Fibroblast of the conjunctiva (primary cell): ENCODE data around the gene ACTR10.

Experiments used
- DNase-seq: peaks from one replicate; pipeline ENCODE4 v3.0.0-alpha.2; 2010; ENCODE audit warnings: low read depth

The ACTR10 gene

DNA sequence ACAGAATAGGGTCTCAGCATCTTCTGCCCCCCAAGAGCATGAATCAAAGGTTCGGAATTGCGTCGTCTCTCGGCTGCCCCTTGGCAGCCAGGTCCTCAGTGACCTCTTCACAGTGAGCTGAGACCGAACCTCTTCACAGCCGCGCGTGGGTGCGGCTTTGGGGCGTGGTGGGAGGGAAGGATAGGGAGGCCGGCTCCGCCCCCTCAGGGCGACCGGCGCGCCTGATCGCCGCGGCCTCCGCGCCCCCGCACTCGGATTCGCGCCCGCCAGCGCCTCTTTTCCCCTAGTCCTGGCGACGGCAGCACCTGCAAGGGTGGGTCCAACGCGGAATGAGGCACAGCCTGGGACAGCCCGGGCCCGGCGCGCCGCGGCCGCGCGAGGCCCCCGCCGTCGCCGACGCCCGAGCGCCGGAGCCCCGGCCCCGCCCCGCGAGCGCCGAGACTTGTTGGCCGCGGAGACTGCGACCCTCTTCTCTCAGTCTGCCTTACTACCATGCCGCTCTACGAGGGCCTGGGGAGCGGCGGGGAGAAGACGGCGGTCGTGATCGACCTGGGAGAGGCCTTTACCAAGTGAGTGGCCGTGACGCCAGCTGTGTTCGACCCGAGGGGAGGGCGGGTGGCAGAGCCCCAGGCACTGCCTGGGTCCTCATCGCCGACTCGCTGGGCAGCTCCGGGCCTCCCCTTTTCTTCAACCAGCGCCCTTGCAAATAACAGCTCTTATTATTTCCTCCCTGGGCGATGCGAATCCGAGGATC lies at the start of gene ACTR10:
TSS of gene ACTR10 (plus strand) at position 424 of the 754 bp plus-strand sequence. CDS start at position 493, 69 bp downstream.
- DNase-seq: peak; percentile 41

DNA sequence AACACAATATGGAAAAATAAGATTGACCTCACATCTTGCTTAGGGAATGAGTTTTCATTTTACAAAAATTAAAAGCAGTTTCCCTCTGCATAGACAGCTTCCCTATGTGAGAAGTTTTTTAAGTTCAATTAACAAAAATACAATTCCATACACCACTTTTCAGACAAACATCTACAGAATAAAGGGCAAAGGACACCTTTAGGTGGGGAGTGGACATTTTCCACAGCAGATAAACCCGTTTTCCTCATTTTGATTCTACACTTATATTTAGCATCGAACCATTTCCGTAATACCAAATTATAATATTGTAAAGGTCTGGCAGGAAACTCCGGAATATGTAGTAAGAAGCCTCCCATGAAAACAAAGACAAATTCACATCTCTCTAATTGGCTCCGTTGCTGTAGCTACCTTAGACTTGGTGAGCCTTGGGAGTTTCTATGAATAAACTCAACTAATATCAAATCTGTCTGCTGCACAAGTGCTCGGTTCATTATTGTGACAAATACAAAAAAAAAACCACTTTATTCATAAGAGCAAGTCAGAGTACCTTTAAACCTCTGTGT lies 49.6 kb upstream of the ACTR10 start:
- DNase-seq: no peak

DNA sequence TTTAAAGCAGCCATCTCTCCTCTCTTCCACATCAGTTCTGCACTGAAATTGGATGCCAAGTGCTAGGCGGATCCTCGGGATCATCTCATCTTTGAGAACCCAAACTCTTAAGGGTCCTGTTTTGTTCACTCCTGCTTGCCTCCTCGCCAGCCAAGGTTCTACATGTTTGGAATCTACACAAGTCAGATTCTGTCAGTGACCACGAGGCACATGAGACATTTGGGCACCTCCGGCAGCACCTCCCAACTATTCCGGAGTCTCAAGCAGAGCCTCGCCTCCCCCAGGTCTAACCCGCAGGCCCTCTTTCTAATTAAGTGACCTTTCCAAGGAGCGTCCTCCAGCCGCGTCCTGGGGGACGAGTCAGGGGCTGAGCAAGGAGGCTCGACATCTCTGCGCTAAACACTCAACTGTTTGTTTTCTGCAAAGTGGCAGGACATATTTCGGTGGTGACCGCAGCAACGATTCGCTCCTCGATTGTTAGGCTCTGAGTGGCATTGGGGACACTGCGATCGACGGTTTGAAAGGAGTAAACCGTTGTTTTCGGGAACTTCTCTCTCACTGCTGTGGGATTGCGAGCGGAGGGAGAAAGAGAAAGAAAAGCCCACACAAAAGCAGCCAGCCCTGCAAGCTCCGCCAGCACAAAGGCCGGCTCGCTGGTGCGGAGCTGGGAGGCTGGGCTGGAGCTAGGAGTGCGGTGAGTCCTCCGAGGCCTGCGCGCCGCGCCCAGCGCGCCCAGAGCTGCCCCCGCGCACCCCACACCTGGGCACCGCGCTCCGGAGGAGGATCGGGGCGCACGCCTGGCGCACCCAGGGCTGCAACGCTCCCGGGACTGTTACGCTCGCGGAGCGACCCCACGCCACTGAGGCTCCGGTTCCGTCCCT lies 48.6 kb upstream of the ACTR10 start:
- DNase-seq: no peak

DNA sequence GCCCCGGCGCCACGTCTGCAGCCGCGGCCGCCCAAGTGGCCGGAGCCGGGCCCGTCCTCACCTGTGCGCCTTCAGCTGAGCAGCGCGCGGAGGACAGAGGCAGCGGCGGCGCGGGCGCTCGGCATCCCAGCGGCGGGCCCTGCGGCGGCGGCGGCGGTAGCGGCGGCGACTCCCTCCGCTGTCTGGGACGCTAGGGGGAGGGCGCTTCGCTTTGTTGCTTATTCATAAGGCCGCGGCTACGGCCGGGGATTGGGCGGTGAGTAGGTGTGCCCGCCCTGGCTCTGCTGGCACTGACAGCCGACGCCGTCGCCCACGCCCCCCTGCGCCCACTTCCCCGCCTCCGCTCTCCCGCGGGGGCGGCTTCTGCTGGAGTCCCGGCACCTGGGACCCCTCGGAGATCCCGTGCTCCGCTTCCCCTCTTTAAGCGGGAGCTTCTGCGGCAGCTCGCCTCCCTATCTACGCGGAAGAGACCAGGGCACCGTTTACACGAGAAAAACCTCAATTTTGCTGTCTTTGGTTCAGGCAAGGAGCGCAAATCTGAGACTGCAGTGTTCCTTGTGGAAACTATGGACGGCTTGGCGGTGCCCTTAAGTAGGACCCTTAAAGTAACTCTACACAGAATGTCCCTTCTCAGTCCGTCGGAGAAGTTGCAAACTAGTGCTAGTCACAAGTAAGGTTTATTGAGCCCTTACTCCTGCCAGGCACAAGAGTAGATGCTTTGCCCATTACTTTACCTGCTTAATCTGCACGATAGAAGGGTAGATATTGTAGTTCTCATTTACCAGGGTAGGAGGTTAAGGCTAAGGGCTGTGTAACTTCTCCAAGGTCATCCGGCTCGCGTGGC lies 47.7 kb upstream of the ACTR10 start, which contains the start of gene ARMH4:
TSS of gene ARMH4 (minus strand) at position 200 of the 844 bp plus-strand sequence. CDS start 12,855 bp downstream, outside the sequence.
- DNase-seq: peak; percentile 35

DNA sequence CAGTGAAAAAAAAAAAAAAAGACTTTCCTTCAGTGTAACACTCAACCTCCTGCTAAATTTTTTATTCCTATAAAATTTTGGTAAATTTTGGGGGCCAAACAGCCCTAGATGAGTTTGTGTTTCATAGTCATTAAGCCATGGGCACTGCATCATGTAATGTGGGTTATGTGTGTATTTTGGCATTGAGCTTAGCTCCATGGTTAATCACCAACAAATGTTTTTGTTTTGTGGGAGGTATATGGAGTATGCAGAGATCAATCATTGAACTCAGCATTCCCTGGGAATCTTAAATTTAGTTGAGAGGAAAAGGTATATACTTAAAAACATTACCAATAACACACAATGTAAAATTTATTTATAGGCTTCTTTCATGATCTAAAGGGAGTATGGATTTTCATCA lies 39.4 kb upstream of the ACTR10 start:
- DNase-seq: no peak

DNA sequence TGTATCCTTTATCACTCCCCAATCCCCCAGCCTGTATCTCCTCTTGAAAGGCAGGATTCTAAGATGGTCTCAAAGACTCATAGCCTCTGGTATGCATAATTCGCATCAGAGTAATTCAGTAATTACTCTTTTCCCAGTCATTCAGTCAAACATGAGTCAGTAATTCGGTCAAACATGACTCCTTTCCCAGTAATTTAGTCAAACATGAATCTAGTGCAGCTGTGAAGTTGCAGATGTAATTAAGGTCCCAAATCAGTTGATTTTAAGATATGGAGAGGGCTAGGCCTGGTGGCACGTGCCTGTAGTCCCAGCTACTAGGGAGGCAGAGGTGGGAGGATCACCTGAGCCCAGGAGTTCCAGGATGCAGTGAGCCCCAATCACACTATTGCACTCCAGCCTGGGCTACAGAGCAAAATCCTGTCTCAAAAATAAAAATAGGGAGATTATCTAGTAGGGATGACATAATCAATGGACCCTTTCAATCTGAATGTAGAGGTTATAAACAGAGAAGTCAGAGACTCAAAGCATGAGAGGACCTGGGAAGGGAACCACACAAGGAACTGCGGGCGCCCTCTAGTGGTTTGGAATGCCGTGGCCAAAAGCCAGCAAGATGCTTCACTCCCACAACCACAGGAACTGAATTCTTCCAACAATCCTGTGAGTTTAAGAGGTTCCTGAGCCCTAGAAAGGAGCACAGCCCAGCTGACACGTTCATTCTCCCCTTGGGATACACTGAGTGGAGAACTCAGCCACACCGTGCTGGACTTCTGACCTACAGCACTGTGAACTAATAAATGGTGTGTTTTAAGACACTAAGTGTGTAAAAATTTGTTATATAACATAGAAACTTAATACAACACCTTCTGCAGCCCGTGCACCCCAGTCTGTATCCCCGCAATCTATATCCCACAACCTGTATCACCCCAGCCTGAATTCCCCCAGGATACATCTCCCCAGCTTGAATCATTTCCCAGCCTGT lies 33.7 kb upstream of the ACTR10 start:
- DNase-seq: peak; percentile 59

DNA sequence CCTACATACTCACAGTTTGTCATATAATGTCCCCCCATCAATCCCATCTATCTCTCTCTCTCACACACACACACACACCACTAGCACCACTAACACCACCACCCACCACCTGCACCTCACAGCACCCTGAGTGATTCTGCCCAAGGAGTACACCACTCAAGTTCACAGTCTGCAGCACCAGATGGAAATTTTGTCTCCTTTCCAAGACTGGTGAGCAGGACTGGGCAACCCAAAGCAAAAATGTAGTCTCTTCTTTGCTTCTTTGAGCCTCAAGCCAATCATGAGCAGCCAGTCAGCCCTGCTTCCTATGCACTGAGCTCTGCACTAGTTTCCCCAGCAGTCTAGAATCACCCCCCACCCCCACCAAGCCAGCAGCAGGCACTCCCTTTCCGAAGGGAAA lies 32.9 kb upstream of the ACTR10 start:
- DNase-seq: no peak

DNA sequence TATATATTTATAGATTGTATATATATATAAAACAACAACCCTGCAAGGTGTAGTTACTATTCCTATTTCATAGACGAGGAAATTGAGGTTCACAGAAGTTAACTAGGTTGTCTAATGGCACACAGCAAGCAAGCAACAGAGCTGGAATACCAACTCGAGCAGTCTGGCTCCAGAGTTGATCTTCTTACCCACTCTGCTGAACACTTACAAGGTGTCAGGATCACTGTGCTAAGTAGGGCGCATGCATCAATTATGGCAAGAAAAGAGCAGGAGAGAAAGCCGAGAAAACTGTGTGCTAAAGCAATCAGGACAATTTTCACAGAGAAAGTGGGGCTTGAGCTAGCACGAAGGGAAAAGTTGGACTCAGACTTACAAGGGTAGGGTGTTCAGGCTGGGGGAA lies 32.1 kb upstream of the ACTR10 start:
- no peak for DNase-seq

DNA sequence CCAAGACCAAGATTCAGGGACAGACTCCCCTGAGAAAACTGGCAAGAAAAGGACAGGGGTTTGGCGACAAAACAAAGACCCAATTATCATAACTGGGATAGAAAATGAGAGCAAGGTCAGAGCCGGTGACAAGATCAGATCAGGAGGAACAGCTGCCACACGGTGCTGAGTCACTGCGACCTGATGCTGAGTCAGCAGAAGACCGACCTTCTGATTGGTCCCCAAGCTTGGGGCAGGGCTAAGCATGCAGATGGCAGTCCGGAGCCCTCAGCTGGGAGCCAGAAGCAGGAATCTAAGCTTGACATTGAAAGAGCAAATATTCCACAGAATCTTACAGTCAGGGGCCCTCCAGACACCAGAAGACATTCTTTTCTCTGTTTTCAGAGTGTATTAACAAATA lies 28.9 kb upstream of the ACTR10 start:
- peak; percentile 62 for DNase-seq

DNA sequence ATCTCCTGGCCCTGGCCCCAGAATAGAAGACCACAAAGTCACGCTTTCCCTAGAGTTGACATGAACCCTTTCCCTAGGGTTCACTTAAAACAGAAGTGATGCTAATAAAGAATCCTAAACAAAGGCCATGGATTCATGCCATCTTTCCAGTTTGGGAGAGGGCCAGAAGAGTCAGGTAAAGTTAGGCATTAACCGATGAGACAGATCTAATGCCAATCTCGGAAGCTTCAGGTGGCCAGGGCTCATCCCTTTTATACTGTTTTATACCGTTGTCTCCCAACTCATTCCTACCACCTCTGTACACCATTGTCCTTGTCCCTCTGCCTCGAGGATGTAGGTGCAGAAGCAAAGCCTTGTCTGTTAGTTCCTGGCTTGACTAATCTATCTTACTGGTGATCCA lies 22.8 kb upstream of the ACTR10 start:
- DNase-seq: no peak

DNA sequence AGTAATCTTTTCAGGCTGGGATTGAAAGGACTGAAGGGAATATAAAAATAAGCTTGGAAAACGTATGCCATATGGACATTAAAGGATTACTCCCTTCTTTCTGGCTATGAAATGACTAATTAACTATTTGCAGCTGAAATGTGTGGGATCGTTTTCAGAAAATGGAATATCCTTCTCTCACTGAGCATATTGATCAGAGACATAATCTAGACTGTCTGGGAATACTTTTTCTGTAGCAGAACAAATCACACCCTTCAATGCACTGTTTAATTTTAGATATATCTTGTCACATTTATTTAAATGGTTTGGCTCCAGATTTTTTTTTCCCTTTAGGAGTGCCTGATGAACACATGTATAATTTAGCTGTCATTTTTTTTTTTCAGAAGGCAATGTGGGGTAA lies 10.8 kb upstream of the ACTR10 start:
- no peak for DNase-seq

DNA sequence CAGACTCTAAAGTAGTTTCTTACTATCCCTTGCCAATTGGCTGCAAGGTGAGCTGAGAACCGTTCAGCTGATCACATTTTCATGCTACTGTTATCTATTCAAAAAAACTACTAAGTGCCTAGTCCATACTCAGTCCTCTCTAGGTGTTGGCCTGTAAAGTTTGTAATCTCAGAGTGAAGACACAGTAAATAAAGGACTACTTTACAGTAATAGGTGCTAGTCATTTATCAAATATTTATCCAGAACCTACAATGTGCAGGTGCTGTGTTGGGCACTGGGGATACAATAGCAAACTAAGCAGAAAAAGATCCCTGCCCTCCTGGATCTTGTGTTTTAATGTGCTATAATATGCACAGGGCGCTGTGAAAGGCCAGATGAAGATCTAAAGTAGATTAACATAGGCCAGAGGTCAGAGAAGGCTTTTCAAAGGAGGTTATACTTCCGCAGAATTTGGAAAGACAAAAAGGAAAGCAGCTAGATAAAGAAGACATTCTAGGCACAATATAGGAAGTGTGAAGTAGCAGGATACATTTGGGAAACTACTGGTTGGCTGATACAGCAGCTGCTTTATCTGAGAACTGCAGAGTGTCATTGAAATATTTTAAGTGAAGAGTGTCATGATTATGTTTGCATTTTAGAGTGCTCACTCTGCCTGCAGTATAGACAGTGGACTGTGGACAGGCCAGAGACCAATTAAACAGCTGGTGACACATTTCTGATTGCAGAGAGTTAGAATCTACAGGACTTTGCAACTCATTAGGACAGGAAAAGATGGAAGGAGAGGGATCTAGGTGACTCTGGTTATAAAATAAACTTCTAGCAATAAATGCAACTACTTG lies 8.0 kb upstream of the ACTR10 start:
- no peak for DNase-seq

DNA sequence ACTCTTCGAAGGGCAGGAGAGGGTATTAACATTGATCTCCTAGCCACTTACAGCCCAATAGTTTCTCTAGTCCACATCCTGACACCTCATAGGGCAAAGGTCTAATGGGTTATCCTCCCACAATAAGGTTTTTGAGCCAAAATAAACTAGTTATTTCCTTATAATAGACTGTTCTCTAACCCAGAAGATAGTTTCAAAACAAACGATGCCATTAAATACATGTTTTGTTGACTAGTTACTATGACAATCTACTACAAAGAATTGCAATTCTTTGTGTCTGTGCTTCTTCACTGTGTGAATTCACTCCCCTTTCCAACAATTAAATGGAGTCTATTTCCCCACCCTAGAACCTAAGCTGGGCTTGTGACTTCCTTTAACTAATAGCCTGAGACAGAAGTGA lies 6.4 kb upstream of the ACTR10 start:
- no peak for DNase-seq

DNA sequence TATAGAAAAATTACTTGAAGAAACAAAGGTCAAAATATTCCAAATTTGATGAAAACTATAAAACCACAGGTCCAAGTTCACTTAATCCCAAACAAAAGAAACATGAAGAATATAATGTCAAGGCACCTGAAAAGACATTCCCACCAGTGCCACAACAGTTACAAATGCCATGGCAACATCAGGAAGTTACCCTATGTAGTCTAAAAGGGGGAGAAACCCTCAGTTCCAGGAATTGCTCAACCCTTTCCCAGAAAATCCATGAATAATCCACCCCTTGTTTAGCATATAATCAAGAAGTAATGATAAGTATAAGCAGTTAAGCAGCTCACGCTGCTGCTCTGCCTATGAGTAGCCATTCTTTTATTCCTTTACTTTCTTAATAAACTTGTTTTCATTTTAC lies 3.8 kb upstream of the ACTR10 start:
- DNase-seq: no peak

DNA sequence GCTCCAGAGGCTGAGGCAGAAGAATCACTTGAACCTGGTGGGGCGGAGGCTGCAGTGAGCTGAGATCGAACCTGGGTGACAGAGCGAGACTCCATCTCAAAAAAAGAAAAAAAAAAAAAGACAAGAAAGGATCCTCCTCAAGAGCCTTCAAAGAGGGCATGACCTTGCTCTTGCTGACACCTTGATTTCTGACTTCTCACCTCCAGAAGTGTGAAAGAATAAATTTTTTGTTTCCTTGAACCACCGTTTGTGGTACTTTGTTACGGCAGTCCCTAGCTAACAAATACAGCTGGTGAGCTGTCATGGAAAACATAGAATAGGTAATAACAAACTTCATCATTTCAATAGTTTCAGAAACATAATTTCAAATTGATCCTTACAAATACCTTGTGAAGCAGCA lies 1.9 kb upstream of the ACTR10 start:
- DNase-seq: no peak

DNA sequence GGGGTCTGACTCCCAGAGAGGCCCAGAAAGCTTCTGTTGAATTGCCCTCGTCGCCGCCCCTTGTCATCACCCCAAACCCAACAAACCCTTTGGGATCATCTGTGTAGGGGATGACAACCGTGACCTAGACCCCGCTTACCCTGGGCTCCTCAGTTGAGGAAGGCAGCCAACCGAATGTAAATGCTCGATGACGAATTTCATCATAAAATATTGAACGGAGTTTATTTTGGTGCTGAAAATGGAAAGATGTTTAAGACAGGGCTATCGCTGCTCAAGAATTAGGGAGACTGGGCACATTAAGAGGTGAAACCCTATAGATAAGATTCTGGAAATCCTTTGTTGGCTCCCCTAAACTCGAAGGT lies 512 bp downstream of the ACTR10 start:
- no peak for DNase-seq

DNA sequence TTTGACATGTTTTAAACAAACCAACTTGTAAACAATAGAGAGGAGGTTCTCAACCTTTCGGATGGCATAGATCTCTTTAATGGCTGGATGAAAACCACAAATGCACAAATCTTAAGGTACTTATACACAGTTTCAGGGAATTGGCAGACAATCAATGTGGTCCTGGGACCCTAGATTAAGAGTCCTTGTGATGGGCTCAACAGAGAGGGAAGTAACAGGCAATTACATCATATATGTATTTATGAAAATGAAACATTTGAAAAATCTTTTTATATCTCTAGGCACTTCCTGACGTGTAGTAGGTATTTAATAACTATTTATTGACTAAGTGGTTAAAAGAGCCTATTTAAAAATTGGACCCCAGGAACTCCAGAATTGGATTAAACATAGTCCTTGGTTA lies 897 bp downstream of the ACTR10 start:
- DNase-seq: no peak

DNA sequence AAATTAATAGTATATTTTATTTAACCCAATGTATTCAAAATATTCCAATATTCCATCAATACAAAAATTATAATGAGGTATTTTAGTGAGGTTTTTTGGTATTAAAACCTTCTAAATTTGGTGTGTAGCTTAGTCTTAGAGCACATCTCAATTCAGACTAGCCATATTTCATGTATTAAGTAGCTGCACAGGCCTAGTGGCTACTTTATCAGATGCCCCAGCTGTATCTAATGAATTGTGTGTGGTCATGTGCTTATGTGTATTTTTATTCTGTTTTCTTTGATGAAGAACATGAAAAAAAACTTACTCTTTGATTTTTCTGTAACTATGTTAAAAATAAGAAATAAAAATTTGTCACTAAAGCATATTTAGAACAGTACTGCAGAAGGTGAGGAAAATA lies 13.2 kb downstream of the ACTR10 start:
- DNase-seq: no peak

DNA sequence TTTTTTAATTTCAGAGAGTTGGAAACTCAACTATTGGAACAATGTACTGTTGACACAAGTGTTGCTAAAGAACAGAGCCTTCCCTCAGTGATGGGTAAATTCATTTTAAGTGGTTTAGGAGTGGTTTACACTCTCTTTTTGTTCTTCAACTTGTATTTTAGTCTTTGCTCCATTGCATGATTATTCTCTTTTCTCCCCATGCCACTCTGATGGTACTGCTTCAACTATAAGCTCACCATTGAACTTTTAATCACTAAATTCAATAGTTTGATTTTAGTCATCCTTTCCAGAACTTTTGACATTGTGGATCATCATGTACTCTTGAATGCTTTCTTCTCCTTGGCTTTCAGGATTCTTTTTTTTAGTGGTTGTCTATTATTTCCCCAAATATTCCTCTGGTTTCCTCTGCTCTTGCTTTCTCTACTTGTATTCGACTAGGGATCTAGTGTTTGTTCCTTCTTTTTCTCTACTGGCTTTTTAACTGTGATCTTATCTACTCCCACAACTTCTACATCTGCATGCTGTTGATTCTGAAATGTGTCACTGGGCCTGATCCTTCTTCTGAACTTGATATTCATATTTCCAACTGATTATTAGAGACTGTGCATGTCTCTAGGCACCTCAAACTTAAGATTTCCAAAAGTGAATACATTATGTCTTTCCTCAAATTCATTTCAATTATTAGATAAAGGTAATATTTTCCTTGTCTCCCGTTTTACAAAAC lies 15.4 kb downstream of the ACTR10 start:
- no peak for DNase-seq
